ENCODE results near the gene PRKN. TPM values are rescaled to one million over a fixed set of nuclear protein-coding genes. Genes with fewer than 3 reads are reported as not detected.

The PRKN gene
- total and polyA plus RNA-seq, 9 of the 15 experiments (the other 6 are each of a cell fraction or from before 2014, with no cell fraction given): 0.03 to 0.96 (median 0.15) TPM; not detected in 2

DNA sequence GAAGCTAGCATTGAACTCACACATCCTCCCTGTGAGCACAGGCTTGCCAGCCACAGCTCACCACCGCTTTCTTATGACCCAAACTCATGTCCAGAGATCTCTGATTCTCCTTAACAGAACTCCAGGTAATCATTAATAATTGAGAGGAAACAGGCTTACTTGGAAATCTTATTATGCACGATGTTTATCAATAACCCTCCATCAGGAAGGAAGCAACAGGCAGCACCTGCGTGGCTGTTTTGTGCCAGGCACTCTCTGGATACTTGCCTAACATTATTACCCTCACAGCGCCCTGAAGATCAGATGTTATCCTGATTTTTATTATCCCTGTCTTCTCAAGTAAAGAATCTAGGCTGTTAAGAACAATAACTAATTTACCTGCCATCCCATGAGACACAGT is 306.6 kb downstream of the PRKN start:
- TF ChIP-seq ZNF77 (CRISPR knock-in tag; IDR thresholded peaks at IDR 0.05): no peak
- no peak for TF ChIP-seq U2AF2 (optimal IDR thresholded peaks at IDR 0.05; ENCODE audit: low read depth, low read length)
- no peak for TF ChIP-seq TCF7L2 (IDR thresholded peaks at IDR 0.05; ENCODE audit: low read depth, low read length)
- TF ChIP-seq, protein P1, sequence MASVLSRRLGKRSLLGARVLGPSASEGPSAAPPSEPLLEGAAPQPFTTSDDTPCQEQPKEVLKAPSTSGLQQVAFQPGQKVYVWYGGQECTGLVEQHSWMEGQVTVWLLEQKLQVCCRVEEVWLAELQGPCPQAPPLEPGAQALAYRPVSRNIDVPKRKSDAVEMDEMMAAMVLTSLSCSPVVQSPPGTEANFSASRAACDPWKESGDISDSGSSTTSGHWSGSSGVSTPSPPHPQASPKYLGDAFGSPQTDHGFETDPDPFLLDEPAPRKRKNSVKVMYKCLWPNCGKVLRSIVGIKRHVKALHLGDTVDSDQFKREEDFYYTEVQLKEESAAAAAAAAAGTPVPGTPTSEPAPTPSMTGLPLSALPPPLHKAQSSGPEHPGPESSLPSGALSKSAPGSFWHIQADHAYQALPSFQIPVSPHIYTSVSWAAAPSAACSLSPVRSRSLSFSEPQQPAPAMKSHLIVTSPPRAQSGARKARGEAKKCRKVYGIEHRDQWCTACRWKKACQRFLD (CRISPR knock-in tag; IDR thresholded peaks at IDR 0.05): no peak
- TF ChIP-seq, protein P2, sequence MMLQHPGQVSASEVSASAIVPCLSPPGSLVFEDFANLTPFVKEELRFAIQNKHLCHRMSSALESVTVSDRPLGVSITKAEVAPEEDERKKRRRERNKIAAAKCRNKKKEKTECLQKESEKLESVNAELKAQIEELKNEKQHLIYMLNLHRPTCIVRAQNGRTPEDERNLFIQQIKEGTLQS (IDR thresholded peaks at IDR 0.05): no peak
- TF ChIP-seq, protein P2 (CRISPR knock-in tag; conservative IDR thresholded peaks at IDR 0.05): no peak
- TF ChIP-seq, protein P3, sequence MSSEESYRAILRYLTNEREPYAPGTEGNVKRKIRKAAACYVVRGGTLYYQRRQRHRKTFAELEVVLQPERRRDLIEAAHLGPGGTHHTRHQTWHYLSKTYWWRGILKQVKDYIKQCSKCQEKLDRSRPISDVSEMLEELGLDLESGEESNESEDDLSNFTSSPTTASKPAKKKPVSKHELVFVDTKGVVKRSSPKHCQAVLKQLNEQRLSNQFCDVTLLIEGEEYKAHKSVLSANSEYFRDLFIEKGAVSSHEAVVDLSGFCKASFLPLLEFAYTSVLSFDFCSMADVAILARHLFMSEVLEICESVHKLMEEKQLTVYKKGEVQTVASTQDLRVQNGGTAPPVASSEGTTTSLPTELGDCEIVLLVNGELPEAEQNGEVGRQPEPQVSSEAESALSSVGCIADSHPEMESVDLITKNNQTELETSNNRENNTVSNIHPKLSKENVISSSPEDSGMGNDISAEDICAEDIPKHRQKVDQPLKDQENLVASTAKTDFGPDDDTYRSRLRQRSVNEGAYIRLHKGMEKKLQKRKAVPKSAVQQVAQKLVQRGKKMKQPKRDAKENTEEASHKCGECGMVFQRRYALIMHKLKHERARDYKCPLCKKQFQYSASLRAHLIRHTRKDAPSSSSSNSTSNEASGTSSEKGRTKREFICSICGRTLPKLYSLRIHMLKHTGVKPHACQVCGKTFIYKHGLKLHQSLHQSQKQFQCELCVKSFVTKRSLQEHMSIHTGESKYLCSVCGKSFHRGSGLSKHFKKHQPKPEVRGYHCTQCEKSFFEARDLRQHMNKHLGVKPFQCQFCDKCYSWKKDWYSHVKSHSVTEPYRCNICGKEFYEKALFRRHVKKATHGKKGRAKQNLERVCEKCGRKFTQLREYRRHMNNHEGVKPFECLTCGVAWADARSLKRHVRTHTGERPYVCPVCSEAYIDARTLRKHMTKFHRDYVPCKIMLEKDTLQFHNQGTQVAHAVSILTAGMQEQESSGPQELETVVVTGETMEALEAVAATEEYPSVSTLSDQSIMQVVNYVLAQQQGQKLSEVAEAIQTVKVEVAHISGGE (CRISPR knock-in tag; IDR thresholded peaks at IDR 0.05): no peak
- TF ChIP-seq, protein P4, sequence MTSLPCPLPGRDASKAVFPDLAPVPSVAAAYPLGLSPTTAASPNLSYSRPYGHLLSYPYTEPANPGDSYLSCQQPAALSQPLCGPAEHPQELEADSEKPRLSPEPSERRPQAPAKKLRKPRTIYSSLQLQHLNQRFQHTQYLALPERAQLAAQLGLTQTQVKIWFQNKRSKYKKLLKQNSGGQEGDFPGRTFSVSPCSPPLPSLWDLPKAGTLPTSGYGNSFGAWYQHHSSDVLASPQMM (CRISPR knock-in tag; IDR thresholded peaks at IDR 0.05): no peak
- no peak for TF ChIP-seq NR2C1 (IDR thresholded peaks at IDR 0.05)
- TF ChIP-seq NR2C1 (tag; IDR thresholded peaks at IDR 0.05): no peak
- TF ChIP-seq SMARCB1 (IDR thresholded peaks at IDR 0.05; ENCODE audit: insufficient read length, low read depth): no peak
- in situ Hi-C loops (cut with MboI): no loop called here
- ATAC-seq: no peak
- Histone ChIP-seq H3K4me3 (no peak overlapping the region), H3K27me3 (ENCODE audit: control insufficient read depth in 2 of 2, insufficient read depth in 2 of 2, low read length in 2 of 2) (no peaks in the 10 kb centered on the region), H3K27ac (ENCODE audit: extremely low read depth, low read depth, low read length) (no peak overlapping the region), H3K9me1 (ENCODE audit: control insufficient read depth, insufficient read depth, low read length) (no peaks in the 10 kb centered on the region), H4K20me1 (replicated peaks; ENCODE audit: control insufficient read depth, insufficient read depth, low read length) (no peaks in the 10 kb centered on the region), H3K4me1 (replicated peaks in 1 of 2; ENCODE audit: control insufficient read depth in 2 of 2, insufficient read depth in 2 of 2, low read length in 2 of 2) (no peaks in the 10 kb centered on the region), H3K9ac (ENCODE audit: insufficient read depth in 1 of 2, low read depth in 2 of 2, low read length in 2 of 2) (no peak overlapping the region), H3K4me2 (ENCODE audit: insufficient read depth, low read length) (no peak overlapping the region), H3K9me3 (replicated peaks; ENCODE audit: control insufficient read depth, insufficient read depth, low read depth, low read length) (no peaks in the 10 kb centered on the region), H2AFZ (ENCODE audit: low read depth, low read length) (no peak overlapping the region), H3K79me2 (ENCODE audit: control insufficient read depth, insufficient read depth, low read length) (no peaks in the 10 kb centered on the region), H3K36me3 (ENCODE audit: control insufficient read depth, insufficient read depth, low read length) (no peaks in the 10 kb centered on the region)
- no peak for DNase-seq (ENCODE audit: extremely low read depth in 1 of 4, low spot score in 3 of 4)
- intact Hi-C loops (cut with micrococcal nuclease): no loop called here
- FAIRE-seq: no peak
- CTCF ChIA-PET (ENCODE audit: low intra/inter-chr PET ratio): no interaction called here
- WGBS (ENCODE audit: insufficient coverage, low coverage, missing lambda C conversion rate): 0% methylated on average over 4 of the region's 4 CpGs
- BruUV-seq (replicated peaks): no TSS peak
- POLR2A ChIA-PET: no interaction called here
